LNCAP (cell line): ENCODE results near the gene ANTXRL.
"Not testable (repeated sequence)": the region's sequence is repeated elsewhere in the genome, so short reads cannot be mapped to it uniquely, and the experiment has no call there.

Experiments used
- CTCF ChIP-seq: fragments of 450-650 bp; IDR thresholded peaks from 2 replicates; pipeline ENCODE4 v1.5.1; 2017; ENCODE audit warnings: mild to moderate bottlenecking

The ANTXRL gene

GRCh38 chr10:46325021-46325420, 38.2 kb downstream of the ANTXRL start:
- TF ChIP-seq CTCF = peak; percentile 48; the same call in 1 of the 2 replicates

GRCh38 chr10:46326066-46326465, 39.3 kb downstream of the ANTXRL start:
- no peak for TF ChIP-seq CTCF

GRCh38 chr10:46326971-46327370, 40.2 kb downstream of the ANTXRL start:
- TF ChIP-seq CTCF = no peak

- no peak for TF ChIP-seq CTCF
These were observed 40.9 kb downstream of the ANTXRL start for GRCh38 chr10:46327685-46328084.

- TF ChIP-seq CTCF = no peak
These were observed 42.3 kb downstream of the ANTXRL start for GRCh38 chr10:46328853-46329689.

- TF ChIP-seq CTCF = no peak
These were observed 42.9 kb downstream of the ANTXRL start for GRCh38 chr10:46329690-46330016.

GRCh38 chr10:46330894-46331293, 44.1 kb downstream of the ANTXRL start:
- TF ChIP-seq CTCF = no peak

- TF ChIP-seq CTCF = not testable (repeated sequence)
These were observed 88.6 kb downstream of the ANTXRL start, which contains the start of gene ANXA8L1 for GRCh38 chr10:46375406-46375805. Gene ANXA8L1, plus strand, starts transcription at chr10:46375776. Its CDS starts 76 bp downstream, at chr10:46375852.
